Neural progenitor cell (in vitro differentiated cells): ENCODE measurements around the gene CPNE4.

Experiments used
- EZH2phosphoT487 ChIP-seq: fragments of 200-600 bp; sonication (generic); IDR thresholded peaks from 2 replicates; pipeline ENCODE4 v1.6.1; 2017; ENCODE audit warnings: antibody characterized with exemption
- TF ChIP-seq, protein P1 (sequence below): fragments of 200-600 bp; sonication (generic); IDR thresholded peaks from 2 replicates; pipeline ENCODE4 v1.5.1; 2017; ENCODE audit warnings: antibody characterized with exemption, mild to moderate bottlenecking

DNA sequence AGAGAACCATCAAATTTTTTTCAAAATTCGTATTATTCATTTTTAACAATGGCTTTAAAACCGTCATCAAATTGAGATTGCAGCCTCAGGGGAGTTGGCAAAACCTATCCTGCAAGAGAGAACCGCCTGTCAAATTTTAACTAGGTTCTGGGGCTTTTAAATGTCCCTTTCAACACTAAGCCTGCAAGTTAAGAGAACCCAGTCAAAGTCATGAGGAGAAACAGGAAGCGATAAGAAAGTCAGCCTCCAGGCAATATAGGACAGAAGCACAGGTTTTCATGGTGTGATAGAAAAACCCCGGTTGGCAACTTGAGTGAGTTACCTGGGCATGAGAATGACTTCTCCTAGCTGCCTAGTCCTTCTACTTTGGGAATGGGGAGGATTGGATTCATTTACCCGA is 59.8 kb downstream of the CPNE4 start:
- TF ChIP-seq, protein P1, sequence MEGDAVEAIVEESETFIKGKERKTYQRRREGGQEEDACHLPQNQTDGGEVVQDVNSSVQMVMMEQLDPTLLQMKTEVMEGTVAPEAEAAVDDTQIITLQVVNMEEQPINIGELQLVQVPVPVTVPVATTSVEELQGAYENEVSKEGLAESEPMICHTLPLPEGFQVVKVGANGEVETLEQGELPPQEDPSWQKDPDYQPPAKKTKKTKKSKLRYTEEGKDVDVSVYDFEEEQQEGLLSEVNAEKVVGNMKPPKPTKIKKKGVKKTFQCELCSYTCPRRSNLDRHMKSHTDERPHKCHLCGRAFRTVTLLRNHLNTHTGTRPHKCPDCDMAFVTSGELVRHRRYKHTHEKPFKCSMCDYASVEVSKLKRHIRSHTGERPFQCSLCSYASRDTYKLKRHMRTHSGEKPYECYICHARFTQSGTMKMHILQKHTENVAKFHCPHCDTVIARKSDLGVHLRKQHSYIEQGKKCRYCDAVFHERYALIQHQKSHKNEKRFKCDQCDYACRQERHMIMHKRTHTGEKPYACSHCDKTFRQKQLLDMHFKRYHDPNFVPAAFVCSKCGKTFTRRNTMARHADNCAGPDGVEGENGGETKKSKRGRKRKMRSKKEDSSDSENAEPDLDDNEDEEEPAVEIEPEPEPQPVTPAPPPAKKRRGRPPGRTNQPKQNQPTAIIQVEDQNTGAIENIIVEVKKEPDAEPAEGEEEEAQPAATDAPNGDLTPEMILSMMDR = no peak
- no peak for TF ChIP-seq EZH2phosphoT487
